RWPE1 (cell line): ENCODE results near the gene ABCG2.

Experiments used
- CTCF ChIA-PET: fragments of 350-600 bp; sonication (Branson Sonifier 250); formaldehyde crosslinking; extraction: SDS; loops from one replicate; lab custom pipeline; 2021; lab: Yijun Ruan, JAX
- POLR2A ChIA-PET: fragments of 400-600 bp; formaldehyde crosslinking; extraction: SDS; loops from one replicate; lab custom pipeline; 2020; ENCODE audit warnings: antibody characterized with exemption; ENCODE audit not compliant: low non-redundant PET; lab: Yijun Ruan, JAX
- DNase-seq: peaks from one replicate; pipeline ENCODE4 v3.0.0; 2012; ENCODE audit warnings: low spot score
- H3K27ac ChIP-seq: fragments of 450-650 bp; 2 replicates; pipeline ENCODE4 v1.5.1; 2017
- CTCF ChIP-seq: fragments of 450-650 bp; conservative IDR thresholded peaks from 2 replicates; pipeline ENCODE4 v1.5.1; 2017; ENCODE audit warnings: low read depth, mild to moderate bottlenecking

ABCG2 gene

GRCh38 chr4:88093874-88094273, 64.6 kb downstream of the ABCG2 start:
- no peak overlapping the region for H3K27ac ChIP-seq
- DNase-seq, result no peak
- POLR2A ChIA-PET, result no interaction called here
- no peak for TF ChIP-seq CTCF
- CTCF ChIA-PET, result no interaction called here

- no peak for DNase-seq
- no peak for TF ChIP-seq CTCF
- ChIA-PET POLR2A (no interaction called here), CTCF (interaction anchor here (0.6 kb wide), 1 partner anchor 79 kb away, joined by 3 read pairs; no protein-coding TSS in a partner anchor)
- H3K27ac ChIP-seq, result no peak overlapping the region
These were observed 67.1 kb downstream of the ABCG2 start for GRCh38 chr4:88091378-88091777.

GRCh38 chr4:88090898-88091297, 67.5 kb downstream of the ABCG2 start:
- no peak overlapping the region for H3K27ac ChIP-seq
- no peak for DNase-seq
- ChIA-PET CTCF (interaction anchor here (0.6 kb wide), 1 partner anchor 80 kb away, joined by 3 read pairs; no protein-coding TSS in a partner anchor), POLR2A (no interaction called here)
- no peak for TF ChIP-seq CTCF

GRCh38 chr4:88087004-88087403, 71.4 kb downstream of the ABCG2 start:
- H3K27ac ChIP-seq, result no peak overlapping the region
- DNase-seq, result no peak
- no peak for TF ChIP-seq CTCF
- ChIA-PET CTCF (no interaction called here), POLR2A (no interaction called here)

GRCh38 chr4:88080626-88081025, 77.8 kb downstream of the ABCG2 start:
- CTCF ChIA-PET, result no interaction called here
- TF ChIP-seq CTCF, result no peak
- no peak overlapping the region for H3K27ac ChIP-seq
- POLR2A ChIA-PET, result no interaction called here
- DNase-seq, result no peak

- no peak for TF ChIP-seq CTCF
- no peak for DNase-seq
- no peak overlapping the region for H3K27ac ChIP-seq
- CTCF ChIA-PET, result no interaction called here
- POLR2A ChIA-PET, result no interaction called here
These were observed 79.9 kb downstream of the ABCG2 start for GRCh38 chr4:88078579-88078978.

- DNase-seq, result no peak
- POLR2A ChIA-PET, result no interaction called here
- no peak overlapping the region for H3K27ac ChIP-seq
- no peak for TF ChIP-seq CTCF
- CTCF ChIA-PET, result no interaction called here
These were observed 80.4 kb downstream of the ABCG2 start for GRCh38 chr4:88077911-88078524.
